GM12801 (cell line): ENCODE data around the gene ZBED4.

ENCODE experiments used
- CTCF ChIP-seq: IDR thresholded peaks from one replicate; pipeline ENCODE4 v1.5.1; 2011; ENCODE audit warnings: control low read depth; ENCODE audit not compliant: insufficient read length; ENCODE audit errors: extremely low read depth

Gene ZBED4

GRCh38 chr22:49814164-49814686, 39.4 kb upstream of the ZBED4 start:
- no peak for TF ChIP-seq CTCF

GRCh38 chr22:49814856-49815255, 38.8 kb upstream of the ZBED4 start:
- no peak for TF ChIP-seq CTCF

GRCh38 chr22:49815641-49816091, 38.0 kb upstream of the ZBED4 start:
- no peak for TF ChIP-seq CTCF

GRCh38 chr22:49817359-49817758, 36.3 kb upstream of the ZBED4 start:
- TF ChIP-seq CTCF = no peak

GRCh38 chr22:49820984-49821383, 32.7 kb upstream of the ZBED4 start:
- TF ChIP-seq CTCF = no peak

- TF ChIP-seq CTCF = no peak
These were observed 30.2 kb upstream of the ZBED4 start for GRCh38 chr22:49823289-49824045.

GRCh38 chr22:49824185-49824925, 29.3 kb upstream of the ZBED4 start:
- TF ChIP-seq CTCF = no peak
